Esophagus muscularis mucosa (tissue), 4 donors: Measurements from ENCODE around the gene ITPKC. TPM values are rescaled to one million over a fixed set of nuclear protein-coding genes. Genes with fewer than 3 reads are reported as not detected.

Source experiments
- DNase-seq: peaks from one replicate; pipeline ENCODE4 v3.0.0-alpha.2; 2017; ENCODE audit errors: extremely low spot score
- H3K27ac ChIP-seq, 4 donors: fragments of 200-600 bp; sonication (generic); replicated peaks in 1 of 4; 1 replicate in 3 of 4; 2 replicates in 1 of 4; pipeline ENCODE4 v1.5.1; 2016 to 2019; ENCODE audit warnings: mild to moderate bottlenecking in 1 of 4
- H3K27me3 ChIP-seq, 4 donors: fragments of 200-600 bp; sonication (generic); one replicate each; pipeline versions ENCODE4 v1.5.1 to v1.6.0; 2016 to 2019
- H3K36me3 ChIP-seq, 4 donors: fragments of 200-600 bp; sonication (generic); one replicate each; pipeline ENCODE4 v1.5.1; 2016 to 2019
- H3K4me1 ChIP-seq, 4 donors: fragments of 200-600 bp; sonication (generic); one replicate each; pipeline ENCODE4 v1.5.1; 2016 to 2019
- H3K4me3 ChIP-seq, 4 donors: fragments of 200-600 bp; sonication (generic); 1 replicate in 2 of 4; 2 replicates in 2 of 4; pipeline ENCODE4 v1.5.1; 2016 to 2019; ENCODE audit warnings: mild to moderate bottlenecking in 4 of 4, moderate library complexity in 1 of 4
- H3K9me3 ChIP-seq, 4 donors: fragments of 200-600 bp; sonication (generic); 1 replicate in 3 of 4; 2 replicates in 1 of 4; pipeline ENCODE4 v1.5.1; 2016 to 2019
- CTCF ChIP-seq, 3 experiments: fragments of 200-600 bp in 2 of 3; fragments of 450-650 bp in 1 of 3; sonication (generic) in 2 of 3; IDR thresholded peaks; one replicate each; pipeline ENCODE4 v1.5.1; 2017 to 2019; ENCODE audit warnings: antibody characterized with exemption in 3 of 3, mild to moderate bottlenecking in 2 of 3, moderate library complexity in 1 of 3
- EP300 ChIP-seq: sonication (generic); formaldehyde crosslinking; IDR thresholded peaks from one replicate; pipeline ENCODE4 v1.6.1; 2017; ENCODE audit warnings: antibody characterized with exemption
- POLR2A ChIP-seq: fragments of 450-650 bp; IDR thresholded peaks from one replicate; pipeline ENCODE4 v1.6.1; 2017; ENCODE audit warnings: antibody characterized with exemption, moderate library complexity, mild to moderate bottlenecking, low read depth
- POLR2AphosphoS5 ChIP-seq, 2 donors: sonication (generic); formaldehyde crosslinking; IDR thresholded peaks; one replicate each; pipeline ENCODE4 v1.6.1; 2017; ENCODE audit warnings: antibody characterized with exemption in 2 of 2
- WGBS: methylation state at CpG from one replicate; pipeline ENCODE4 v1.1.5; 2018; 5-methylcytosine and 5-hydroxymethylcytosine counted together
- intact Hi-C: fragments of 100-400 bp; cut with DNase I; formaldehyde crosslinking; loops from one replicate; pipeline ENCODE4 v1.15.1; 2023
- total RNA-seq, 4 donors: library from RNA; depleted of rRNA; stranded (reverse); fragments of >200 nt; gene quantifications; one replicate each; pipeline versions ENCODE4 v1.1.0 to v1.2.1, GENCODE V29; 2016

The ITPKC gene
- total RNA-seq, 4 donors from 2014 or later = 28.7 to 123 (median 33.3) TPM

- peak overlapping the region; percentile 74 to 94 (median 88) for H3K4me3 ChIP-seq
These were observed 25.3 kb upstream of the ITPKC start for GRCh38 chr19:40691421-40692211.

GRCh38 chr19:40692212-40692551 is 24.7 kb upstream of the ITPKC start:
- 62% methylated on average over 3 of the region's 14 CpGs for WGBS
- no peak for DNase-seq
- no peak for TF ChIP-seq POLR2A
- no peaks in the 10 kb centered on the region for H3K9me3 ChIP-seq
- H3K36me3 ChIP-seq = peaks cover 14 to 54% (median 48%) of the 10 kb centered on the region in 4 donors
- H3K4me3 ChIP-seq = no peak overlapping the region
- H3K27me3 ChIP-seq = peaks cover 0 to 3% (median 0%) of the 10 kb centered on the region in 4 donors
- peak overlapping the region; percentile 87 to 94 (median 90) for H3K27ac ChIP-seq
- intact Hi-C loops = no loop called here
- H3K4me1 ChIP-seq = peaks cover 15 to 47% (median 45%) of the 10 kb centered on the region in 4 donors

More at GRCh38 chr19:40691421-40692211, 25.3 kb upstream of the ITPKC start:
- no peak for DNase-seq
- H3K4me1 ChIP-seq = peaks cover 15 to 53% (median 49%) of the 10 kb centered on the region in 4 donors
- 84% methylated on average over 12 of the region's 24 CpGs for WGBS
- no peak for TF ChIP-seq CTCF (IDR thresholded peaks at IDR 0.05)
- no peak for TF ChIP-seq EP300
- no peak for TF ChIP-seq POLR2AphosphoS5 (IDR thresholded peaks at IDR 0.05)
- TF ChIP-seq POLR2A = no peak
- H3K27ac ChIP-seq = peak overlapping the region; percentile 87 to 94 (median 90)
- H3K36me3 ChIP-seq = peaks cover 8 to 54% (median 48%) of the 10 kb centered on the region in 4 donors
- H3K27me3 ChIP-seq = peaks cover 0 to 3% (median 0%) of the 10 kb centered on the region in 4 donors
- intact Hi-C loops = no loop called here
- no peaks in the 10 kb centered on the region for H3K9me3 ChIP-seq

- Histone ChIP-seq H3K4me1 (peaks cover 15 to 36% (median 35%) of the 10 kb centered on the region in 4 donors), H3K27ac (peak overlapping the region in 1 of 4 donors; percentile 94), H3K27me3 (peaks cover 0 to 3% (median 0%) of the 10 kb centered on the region in 4 donors), H3K4me3 (no peak overlapping the region), H3K9me3 (no peaks in the 10 kb centered on the region), H3K36me3 (peaks cover 14 to 62% (median 51%) of the 10 kb centered on the region in 4 donors)
- intact Hi-C loops = no loop called here
- no peak for TF ChIP-seq EP300
- TF ChIP-seq POLR2AphosphoS5 (IDR thresholded peaks at IDR 0.05) = no peak
- no peak for TF ChIP-seq POLR2A
- TF ChIP-seq CTCF (IDR thresholded peaks at IDR 0.05) = no peak
- 87% methylated on average over 9 of the region's 11 CpGs for WGBS
- DNase-seq = no peak
These were observed 23.6 kb upstream of the ITPKC start for GRCh38 chr19:40693150-40693788.

- no peak overlapping the region for H3K27ac ChIP-seq
- no peak for DNase-seq
- no peak for TF ChIP-seq POLR2AphosphoS5 (IDR thresholded peaks at IDR 0.05)
- TF ChIP-seq CTCF (IDR thresholded peaks at IDR 0.05) = no peak
- no peak for TF ChIP-seq EP300
- intact Hi-C loops = no loop called here
- H3K27me3 ChIP-seq = peaks cover 0 to 3% (median 0%) of the 10 kb centered on the region in 4 donors
- H3K4me3 ChIP-seq = no peak overlapping the region
- no peaks in the 10 kb centered on the region for H3K9me3 ChIP-seq
- WGBS = 92% methylated on average over 4 of the region's 4 CpGs
- H3K4me1 ChIP-seq = peaks cover 12 to 30% (median 28%) of the 10 kb centered on the region in 4 donors
- peaks cover 14 to 68% (median 54%) of the 10 kb centered on the region in 4 donors for H3K36me3 ChIP-seq
These were observed 23.0 kb upstream of the ITPKC start for GRCh38 chr19:40693896-40694295.

GRCh38 chr19:40695881-40696280 is 21.0 kb upstream of the ITPKC start:
- Histone ChIP-seq H3K4me1 (peaks cover 8 to 14% (median 12%) of the 10 kb centered on the region in 4 donors), H3K36me3 (peaks cover 14 to 87% (median 71%) of the 10 kb centered on the region in 4 donors), H3K4me3 (no peak overlapping the region), H3K9me3 (no peaks in the 10 kb centered on the region), H3K27ac (no peak overlapping the region), H3K27me3 (peaks cover 0 to 3% (median 0%) of the 10 kb centered on the region in 4 donors)
- DNase-seq = no peak
- intact Hi-C loops = no loop called here
- no peak for TF ChIP-seq CTCF (IDR thresholded peaks at IDR 0.05)
- TF ChIP-seq POLR2AphosphoS5 (IDR thresholded peaks at IDR 0.05) = no peak
- WGBS = 87% methylated on average over 5 of the region's 5 CpGs
